ENCODE measurements around the gene PACS1.

The PACS1 gene

DNA sequence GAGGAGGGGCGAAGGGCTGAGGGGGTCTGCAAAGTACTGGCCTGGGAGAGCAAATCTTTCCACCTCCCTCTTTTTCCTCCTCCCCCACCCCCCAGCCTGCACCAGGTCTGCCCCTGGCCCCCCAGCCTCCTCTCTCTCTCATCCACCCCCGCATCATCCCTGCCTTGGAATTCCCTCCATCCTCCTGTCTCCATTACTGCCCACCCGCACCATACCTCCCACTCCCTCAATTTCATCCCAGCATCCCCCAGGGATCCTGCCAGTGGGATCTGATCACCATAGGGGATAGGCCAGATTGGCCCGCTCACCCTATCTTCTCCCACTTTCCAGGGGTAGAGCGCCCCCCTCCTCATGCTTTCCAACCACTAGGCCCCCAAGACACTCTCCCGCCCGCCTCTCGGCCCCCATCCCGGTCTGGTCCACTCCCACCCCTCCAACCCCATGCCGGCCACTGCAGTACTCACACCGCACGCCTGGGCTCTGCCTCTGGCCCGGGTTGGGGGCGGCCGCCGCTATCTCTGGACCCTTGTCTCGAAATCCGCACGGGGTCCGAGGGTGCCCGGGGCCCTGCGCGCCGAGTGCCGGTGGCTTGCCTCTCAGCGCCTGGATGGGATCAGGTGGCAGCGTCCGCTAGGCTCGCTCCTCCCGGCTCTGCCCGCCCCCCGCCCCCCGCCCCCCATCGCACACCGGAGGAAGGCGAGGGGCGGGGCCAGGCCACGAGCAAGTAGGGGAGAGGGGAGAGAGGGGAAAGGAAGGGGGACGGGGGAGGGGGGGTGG is 21.3 kb upstream of the PACS1 start, which contains the start of gene GAL3ST3:
Gene GAL3ST3, minus strand, starts transcription at position 615 of the 777 bp plus-strand sequence. CDS start 3,746 bp downstream, outside the sequence.
- peak within 1 kb of the TSS; percentile 34 for H3K4me3 ChIP-seq (ENCODE audit: low read length, poor library complexity, severe bottlenecking)
- H3F3A ChIP-seq (ENCODE audit: low read depth), result no peaks in the 10 kb centered on the region
- H2AFZ ChIP-seq (ENCODE audit: low read length), result 0 out of 2 replicates have a peak within 1 kb of the TSS, but pooled peaks have one; percentile 15
- H3K27me3 ChIP-seq (ENCODE audit: insufficient read depth, low read length, poor library complexity, severe bottlenecking), result no peaks in the 10 kb centered on the region
- H3K79me2 ChIP-seq (ENCODE audit: insufficient read depth, low read length), result peaks cover 16% of the 10 kb centered on the region
- H3K36me3 ChIP-seq (ENCODE audit: insufficient read depth, low read length), result no peaks in the 10 kb centered on the region
- TF ChIP-seq, protein P1, sequence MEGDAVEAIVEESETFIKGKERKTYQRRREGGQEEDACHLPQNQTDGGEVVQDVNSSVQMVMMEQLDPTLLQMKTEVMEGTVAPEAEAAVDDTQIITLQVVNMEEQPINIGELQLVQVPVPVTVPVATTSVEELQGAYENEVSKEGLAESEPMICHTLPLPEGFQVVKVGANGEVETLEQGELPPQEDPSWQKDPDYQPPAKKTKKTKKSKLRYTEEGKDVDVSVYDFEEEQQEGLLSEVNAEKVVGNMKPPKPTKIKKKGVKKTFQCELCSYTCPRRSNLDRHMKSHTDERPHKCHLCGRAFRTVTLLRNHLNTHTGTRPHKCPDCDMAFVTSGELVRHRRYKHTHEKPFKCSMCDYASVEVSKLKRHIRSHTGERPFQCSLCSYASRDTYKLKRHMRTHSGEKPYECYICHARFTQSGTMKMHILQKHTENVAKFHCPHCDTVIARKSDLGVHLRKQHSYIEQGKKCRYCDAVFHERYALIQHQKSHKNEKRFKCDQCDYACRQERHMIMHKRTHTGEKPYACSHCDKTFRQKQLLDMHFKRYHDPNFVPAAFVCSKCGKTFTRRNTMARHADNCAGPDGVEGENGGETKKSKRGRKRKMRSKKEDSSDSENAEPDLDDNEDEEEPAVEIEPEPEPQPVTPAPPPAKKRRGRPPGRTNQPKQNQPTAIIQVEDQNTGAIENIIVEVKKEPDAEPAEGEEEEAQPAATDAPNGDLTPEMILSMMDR (conservative IDR thresholded peaks at IDR 0.05; ENCODE audit: low read length), result no peak
- TF ChIP-seq EZH2phosphoT487 (IDR thresholded peaks at IDR 0.05; ENCODE audit: borderline replicate concordance), result no peak
- peaks cover 25% of the 10 kb centered on the region for H3K4me1 ChIP-seq (ENCODE audit: insufficient read depth, low read length, poor library complexity, severe bottlenecking)
- no peaks in the 10 kb centered on the region for H3K9me2 ChIP-seq (replicated peaks; ENCODE audit: low read depth, low read length)
- peak within 1 kb of the TSS; percentile 50 for H3K4me2 ChIP-seq (ENCODE audit: low read depth, low read length, poor library complexity, severe bottlenecking)
- H3K9me3 ChIP-seq (ENCODE audit: insufficient read depth, low read depth, low read length), result no peaks in the 10 kb centered on the region
- no peak within 1 kb of the TSS for H3K9ac ChIP-seq (ENCODE audit: low read depth, low read length, poor library complexity, severe bottlenecking)
- peaks cover 14% of the 10 kb centered on the region for H4K20me1 ChIP-seq (ENCODE audit: insufficient read depth, low read length, poor library complexity, severe bottlenecking)

DNA sequence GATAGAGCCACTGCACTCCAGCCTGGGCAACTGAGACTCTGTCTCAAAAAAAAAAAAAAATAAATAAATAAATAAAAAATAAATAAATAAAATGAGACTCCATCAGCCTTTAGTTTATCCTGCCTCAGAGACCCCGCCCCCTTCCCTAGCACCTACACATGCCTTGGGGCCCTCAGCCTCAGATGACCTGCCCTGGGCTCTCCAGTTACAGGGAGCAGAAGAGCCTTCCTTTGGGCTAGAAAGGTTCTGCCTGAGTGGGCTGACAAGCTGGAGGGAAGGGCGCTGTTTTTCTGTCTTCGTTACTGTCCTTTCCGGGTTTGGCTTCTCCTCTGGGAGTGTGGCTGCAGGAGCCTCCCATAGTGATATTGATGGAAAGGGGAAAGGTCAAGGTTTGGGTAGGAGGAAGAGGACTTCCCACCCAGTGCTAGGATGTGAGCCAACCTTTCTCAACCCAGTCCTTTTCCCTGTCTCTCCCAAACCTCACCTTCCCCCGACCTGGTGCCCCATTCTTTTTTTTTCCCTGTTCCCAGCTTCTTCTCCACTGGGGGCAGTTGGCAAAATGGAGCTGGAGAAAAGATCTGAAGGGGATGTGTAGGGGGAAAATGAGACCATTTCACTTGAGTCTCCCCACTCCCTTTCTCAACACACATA is 19.4 kb upstream of the PACS1 start:
- Histone ChIP-seq H3K4me3 (ENCODE audit: low read length, poor library complexity, severe bottlenecking) (peak overlapping the region; percentile 100), H3F3A (ENCODE audit: low read depth) (no peaks in the 10 kb centered on the region), H3K9me3 (ENCODE audit: insufficient read depth, low read depth, low read length) (no peaks in the 10 kb centered on the region), H3K79me2 (ENCODE audit: insufficient read depth, low read length) (peaks cover 35% of the 10 kb centered on the region), H3K9ac (ENCODE audit: low read depth, low read length, poor library complexity, severe bottlenecking) (peak overlapping the region; percentile 78), H4K20me1 (ENCODE audit: insufficient read depth, low read length, poor library complexity, severe bottlenecking) (peaks cover 17% of the 10 kb centered on the region), H3K36me3 (ENCODE audit: insufficient read depth, low read length) (peaks cover 13% of the 10 kb centered on the region; the same call in 1 of the 2 replicates), H3K4me1 (ENCODE audit: insufficient read depth, low read length, poor library complexity, severe bottlenecking) (peaks cover 21% of the 10 kb centered on the region), H3K9me2 (replicated peaks; ENCODE audit: low read depth, low read length) (no peaks in the 10 kb centered on the region), H3K27me3 (ENCODE audit: insufficient read depth, low read length, poor library complexity, severe bottlenecking) (no peaks in the 10 kb centered on the region), H2AFZ (ENCODE audit: low read length) (no peak overlapping the region), H3K4me2 (ENCODE audit: low read depth, low read length, poor library complexity, severe bottlenecking) (peak overlapping the region; percentile 79)
- TF ChIP-seq, protein P1 (conservative IDR thresholded peaks at IDR 0.05; ENCODE audit: low read length), result no peak
- TF ChIP-seq EZH2phosphoT487 (IDR thresholded peaks at IDR 0.05; ENCODE audit: borderline replicate concordance), result no peak

GRCh38 chr11:66051371-66051765 is 18.7 kb upstream of the PACS1 start:
- Histone ChIP-seq H3K9ac (ENCODE audit: low read depth, low read length, poor library complexity, severe bottlenecking) (peak overlapping the region; percentile 78), H2AFZ (ENCODE audit: low read length) (peak overlapping the region; percentile 87), H3K9me2 (replicated peaks; ENCODE audit: low read depth, low read length) (no peaks in the 10 kb centered on the region), H3F3A (ENCODE audit: low read depth) (no peaks in the 10 kb centered on the region), H3K9me3 (ENCODE audit: insufficient read depth, low read depth, low read length) (no peaks in the 10 kb centered on the region), H3K36me3 (ENCODE audit: insufficient read depth, low read length) (peaks cover 18% of the 10 kb centered on the region; the same call in 1 of the 2 replicates), H3K79me2 (ENCODE audit: insufficient read depth, low read length) (peaks cover 39% of the 10 kb centered on the region), H3K27me3 (ENCODE audit: insufficient read depth, low read length, poor library complexity, severe bottlenecking) (no peaks in the 10 kb centered on the region), H3K4me3 (ENCODE audit: low read length, poor library complexity, severe bottlenecking) (peak overlapping the region; percentile 100), H3K4me1 (ENCODE audit: insufficient read depth, low read length, poor library complexity, severe bottlenecking) (peaks cover 21% of the 10 kb centered on the region), H4K20me1 (ENCODE audit: insufficient read depth, low read length, poor library complexity, severe bottlenecking) (peaks cover 17% of the 10 kb centered on the region), H3K4me2 (ENCODE audit: low read depth, low read length, poor library complexity, severe bottlenecking) (peak overlapping the region; percentile 79)
- no peak for TF ChIP-seq EZH2phosphoT487 (IDR thresholded peaks at IDR 0.05; ENCODE audit: borderline replicate concordance)
- TF ChIP-seq, protein P1 (conservative IDR thresholded peaks at IDR 0.05; ENCODE audit: low read length), result no peak
